SU-DHL-6 (cell line): Measurements from ENCODE around the gene GPR55.

Experiments
- EZH2phosphoT487 ChIP-seq: fragments of 200-600 bp; sonication (generic), shearing (Covaris generic); conservative IDR thresholded peaks from 2 replicates; pipeline ENCODE4 v1.6.1; 2018; ENCODE audit warnings: mild to moderate bottlenecking, antibody characterized with exemption, low read length, moderate library complexity, mixed read lengths
- TF ChIP-seq, protein P1 (sequence below): fragments of 200-600 bp; sonication (generic); IDR thresholded peaks from one replicate; pipeline ENCODE4 v1.5.1; 2017; ENCODE audit warnings: antibody characterized with exemption, mild to moderate bottlenecking, low read length, moderate library complexity; ENCODE audit not compliant: insufficient read depth, poor library complexity, severe bottlenecking

DNA sequence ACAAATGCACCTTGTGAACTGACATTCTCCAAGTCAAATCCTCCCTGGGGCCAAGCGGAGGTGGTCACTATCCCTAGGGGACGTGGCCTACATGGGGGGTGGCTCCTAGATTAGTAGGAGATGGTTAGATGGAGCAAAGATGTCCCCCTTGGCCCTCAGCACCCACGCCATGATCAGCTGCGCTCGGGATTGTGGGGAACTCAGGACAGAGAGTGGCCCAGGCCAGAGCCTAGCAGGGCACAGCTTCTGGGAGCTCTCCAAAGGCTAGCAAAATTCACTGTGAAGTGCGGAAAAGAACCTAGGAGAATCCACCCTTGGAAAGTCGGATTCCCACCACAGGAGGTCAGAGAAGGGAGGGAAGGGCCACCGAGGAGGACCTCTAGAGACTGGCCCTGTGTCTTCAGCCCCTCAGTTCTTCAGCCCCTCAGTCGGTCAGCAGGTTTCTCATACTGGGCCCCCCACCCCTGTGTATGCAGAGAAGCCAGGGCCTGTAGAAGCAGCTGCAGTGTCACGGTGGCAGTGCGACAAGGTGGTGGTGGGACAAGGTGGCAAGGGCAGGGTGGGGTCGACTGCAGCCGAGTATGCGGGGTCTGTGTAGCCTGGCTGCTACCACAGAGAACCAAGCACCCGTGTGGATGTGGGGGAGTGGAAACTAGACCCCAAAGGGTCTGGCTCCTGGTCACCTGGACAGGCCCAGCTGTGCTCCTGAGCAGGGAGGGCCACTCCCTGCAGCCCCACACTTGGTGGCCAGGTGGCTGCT, 18.4 kb downstream of the GPR55 start:
- TF ChIP-seq, protein P1, sequence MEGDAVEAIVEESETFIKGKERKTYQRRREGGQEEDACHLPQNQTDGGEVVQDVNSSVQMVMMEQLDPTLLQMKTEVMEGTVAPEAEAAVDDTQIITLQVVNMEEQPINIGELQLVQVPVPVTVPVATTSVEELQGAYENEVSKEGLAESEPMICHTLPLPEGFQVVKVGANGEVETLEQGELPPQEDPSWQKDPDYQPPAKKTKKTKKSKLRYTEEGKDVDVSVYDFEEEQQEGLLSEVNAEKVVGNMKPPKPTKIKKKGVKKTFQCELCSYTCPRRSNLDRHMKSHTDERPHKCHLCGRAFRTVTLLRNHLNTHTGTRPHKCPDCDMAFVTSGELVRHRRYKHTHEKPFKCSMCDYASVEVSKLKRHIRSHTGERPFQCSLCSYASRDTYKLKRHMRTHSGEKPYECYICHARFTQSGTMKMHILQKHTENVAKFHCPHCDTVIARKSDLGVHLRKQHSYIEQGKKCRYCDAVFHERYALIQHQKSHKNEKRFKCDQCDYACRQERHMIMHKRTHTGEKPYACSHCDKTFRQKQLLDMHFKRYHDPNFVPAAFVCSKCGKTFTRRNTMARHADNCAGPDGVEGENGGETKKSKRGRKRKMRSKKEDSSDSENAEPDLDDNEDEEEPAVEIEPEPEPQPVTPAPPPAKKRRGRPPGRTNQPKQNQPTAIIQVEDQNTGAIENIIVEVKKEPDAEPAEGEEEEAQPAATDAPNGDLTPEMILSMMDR = no peak
- no peak for TF ChIP-seq EZH2phosphoT487
